Limb (tissue), 2 donors: ENCODE data around the gene LDLRAD3.
A peak's percentile ranks its signal among the peaks of the same experiment; 100 is the strongest.

Experiments
- DNase-seq, 2 donors: peaks; one replicate each; pipeline ENCODE4 v3.0.0-alpha.2; 2016; ENCODE audit errors: extremely low spot score in 2 of 2

LDLRAD3 gene

GRCh38 chr11:35927104-35927503 is 16.8 kb upstream of the LDLRAD3 start:
- DNase-seq = no peak

GRCh38 chr11:35927682-35928081 is 16.2 kb upstream of the LDLRAD3 start:
- no peak for DNase-seq

DNA sequence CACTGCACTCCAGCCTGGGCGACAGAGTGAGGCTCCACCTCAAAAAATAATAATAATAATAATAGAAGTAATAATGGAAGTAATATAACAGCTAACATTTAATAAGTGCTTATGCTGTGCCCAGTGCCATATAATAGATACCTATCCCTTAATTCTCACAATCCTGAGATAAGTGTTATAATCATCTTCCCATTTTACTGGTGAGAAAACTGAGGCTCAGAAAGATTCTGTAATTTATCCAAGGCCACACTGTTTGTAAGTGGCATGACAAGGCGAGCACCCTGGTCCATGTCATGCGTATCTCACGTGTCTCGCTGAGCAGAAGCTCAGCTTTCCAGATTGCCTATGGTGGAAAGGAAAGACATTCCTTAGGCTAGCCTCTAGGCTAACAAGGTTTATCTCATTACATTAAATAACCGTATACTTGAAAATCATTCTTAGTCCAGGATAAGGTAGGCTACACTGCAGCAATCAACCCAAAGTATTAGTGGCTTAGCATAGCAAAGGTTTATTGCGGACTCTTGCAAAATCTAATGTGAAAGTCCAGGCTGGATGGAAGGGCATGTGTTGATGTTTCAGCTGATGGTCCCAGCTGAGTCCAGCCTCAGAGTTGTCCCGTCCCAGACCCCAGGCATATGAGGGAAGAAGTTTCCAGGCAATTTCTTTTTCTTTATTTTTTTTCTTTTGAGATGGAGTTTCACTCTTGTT is 15.0 kb upstream of the LDLRAD3 start:
- no peak for DNase-seq

- no peak for DNase-seq
Measured at GRCh38 chr11:35930466-35930865, 13.4 kb upstream of the LDLRAD3 start.

GRCh38 chr11:35932121-35932520 is 11.7 kb upstream of the LDLRAD3 start:
- DNase-seq = no peak

DNA sequence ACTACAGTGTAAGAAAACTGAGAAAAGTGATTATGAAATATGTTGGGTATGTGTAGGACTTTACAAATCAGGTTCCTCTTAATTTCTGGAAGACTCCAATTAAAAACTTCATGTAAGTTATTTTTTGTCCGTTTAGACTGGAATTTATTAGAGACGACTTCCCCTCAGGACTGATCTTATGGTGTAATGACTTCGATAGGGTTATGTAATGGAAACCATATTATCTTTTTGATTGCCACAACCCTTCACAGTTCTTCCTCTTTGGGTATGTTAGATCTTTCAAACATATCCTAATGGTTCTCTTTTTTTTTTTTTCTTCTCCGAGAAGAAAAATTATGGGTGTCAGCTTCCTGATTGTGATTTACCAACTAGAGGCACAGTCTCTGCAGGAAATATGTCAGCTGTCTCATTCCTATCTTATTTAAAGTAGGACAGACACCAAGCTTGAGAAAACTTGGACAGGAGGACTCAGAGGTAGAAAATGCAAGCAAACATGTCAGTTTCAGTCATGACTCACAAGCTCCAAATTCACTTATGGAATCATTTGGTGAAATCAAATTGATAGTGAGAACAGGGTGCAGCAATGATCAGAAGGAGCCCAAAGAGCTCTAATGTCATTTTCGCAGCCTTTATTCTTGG is 11.1 kb upstream of the LDLRAD3 start:
- DNase-seq = no peak

- DNase-seq = peak in 1 of 2 donors; percentile 61
Measured at GRCh38 chr11:35933320-35933871, 10.5 kb upstream of the LDLRAD3 start.

GRCh38 chr11:35934271-35934670 is 9.6 kb upstream of the LDLRAD3 start:
- DNase-seq = no peak

GRCh38 chr11:35934981-35935380 is 8.9 kb upstream of the LDLRAD3 start:
- DNase-seq = no peak

DNA sequence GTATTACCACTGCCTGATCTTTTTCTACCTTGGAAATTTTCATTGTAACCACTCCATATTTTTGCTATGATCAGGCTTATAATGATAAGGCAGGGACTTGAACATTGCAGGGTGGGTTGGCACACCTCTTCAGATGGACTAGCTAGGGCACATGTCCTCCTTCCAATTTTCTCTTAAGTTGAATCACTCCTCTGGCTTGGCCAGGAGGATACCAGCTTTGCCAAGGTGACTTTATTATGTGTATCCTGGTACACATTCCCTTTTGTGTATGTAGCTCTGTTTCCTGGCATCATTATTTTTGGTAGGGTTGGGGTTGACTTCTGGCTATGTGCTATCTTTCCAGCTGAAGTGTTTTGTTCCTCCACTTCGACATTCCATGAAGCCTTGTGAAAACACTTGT is 8.5 kb upstream of the LDLRAD3 start:
- no peak for DNase-seq

DNA sequence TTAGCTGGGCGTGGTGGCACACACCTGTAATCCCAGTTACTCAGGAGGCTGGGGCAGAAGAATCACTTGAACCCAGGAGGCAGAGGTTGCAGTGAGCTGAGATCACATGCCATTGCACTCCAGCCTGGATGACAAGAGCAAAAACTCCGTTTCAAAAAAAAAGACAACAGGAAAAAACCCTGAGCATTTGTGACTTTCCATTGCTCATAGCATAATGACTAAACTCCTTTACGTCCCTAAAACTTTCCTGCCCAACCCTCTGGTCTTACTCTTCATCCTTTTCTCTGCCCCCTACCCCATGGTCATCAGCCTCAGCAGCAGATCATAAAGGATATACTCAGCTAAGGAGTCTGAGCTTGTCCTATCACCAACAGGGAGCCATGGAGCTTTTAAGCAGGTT is 6.8 kb upstream of the LDLRAD3 start:
- DNase-seq = no peak

GRCh38 chr11:35937700-35938099 is 6.2 kb upstream of the LDLRAD3 start:
- no peak for DNase-seq

DNA sequence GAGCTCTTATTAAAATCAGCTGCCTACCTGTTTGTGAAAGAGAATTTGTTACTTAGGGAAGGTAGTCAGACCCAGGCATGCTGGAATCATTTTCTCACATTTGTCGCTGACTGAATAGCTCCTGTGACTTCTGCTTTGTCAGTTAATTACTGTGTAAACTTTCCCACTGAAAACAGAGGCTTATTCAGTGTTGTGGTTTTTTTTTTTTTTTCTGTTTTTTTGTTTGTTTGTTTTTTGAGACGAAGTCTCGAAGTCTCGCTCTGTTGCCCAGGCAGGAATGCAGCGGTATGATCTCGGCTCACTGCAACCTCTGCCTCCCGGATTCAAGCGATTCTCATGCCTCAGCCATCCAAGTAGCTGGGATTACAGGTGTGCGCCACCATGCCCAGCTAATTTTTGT is 5.6 kb upstream of the LDLRAD3 start:
- DNase-seq = no peak

GRCh38 chr11:35943309-35943708 is 553 bp upstream of the LDLRAD3 start:
- DNase-seq = no peak

DNA sequence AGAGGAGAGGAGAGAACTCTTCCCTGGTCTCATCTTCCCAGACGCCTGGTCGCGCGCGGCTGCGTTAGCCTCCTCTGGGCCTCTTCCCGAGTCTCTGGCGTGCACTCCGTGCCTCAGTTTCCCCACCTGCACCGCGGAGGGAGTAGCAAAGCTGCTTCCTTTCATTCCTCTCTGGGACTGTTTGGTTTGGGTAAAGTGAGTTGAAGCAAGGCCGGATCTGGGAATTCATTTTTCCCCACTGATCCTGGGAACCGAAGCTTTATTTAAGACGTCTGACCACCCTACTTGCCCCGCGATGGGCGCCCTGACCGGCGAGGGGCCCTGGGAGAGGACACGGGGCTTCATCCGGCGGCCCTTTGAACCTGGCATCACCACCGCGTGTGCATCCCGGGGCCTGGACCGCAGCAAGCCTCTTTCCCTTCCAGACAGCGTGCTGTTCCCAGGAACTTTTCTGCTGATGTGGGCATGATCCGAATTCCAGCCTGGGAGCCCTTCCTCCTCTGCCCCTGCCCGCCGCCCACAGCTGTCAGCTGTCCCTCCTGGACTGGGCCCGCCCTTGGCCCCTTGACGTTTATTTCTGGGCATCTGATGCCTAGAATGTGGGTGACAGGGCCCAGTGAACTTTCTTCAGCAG is 758 bp downstream of the LDLRAD3 start:
- peak in 1 of 2 donors; percentile 48 for DNase-seq

GRCh38 chr11:35945137-35945518 is 1.3 kb downstream of the LDLRAD3 start:
- no peak for DNase-seq

GRCh38 chr11:35946766-35947165 is 2.9 kb downstream of the LDLRAD3 start:
- no peak for DNase-seq

DNA sequence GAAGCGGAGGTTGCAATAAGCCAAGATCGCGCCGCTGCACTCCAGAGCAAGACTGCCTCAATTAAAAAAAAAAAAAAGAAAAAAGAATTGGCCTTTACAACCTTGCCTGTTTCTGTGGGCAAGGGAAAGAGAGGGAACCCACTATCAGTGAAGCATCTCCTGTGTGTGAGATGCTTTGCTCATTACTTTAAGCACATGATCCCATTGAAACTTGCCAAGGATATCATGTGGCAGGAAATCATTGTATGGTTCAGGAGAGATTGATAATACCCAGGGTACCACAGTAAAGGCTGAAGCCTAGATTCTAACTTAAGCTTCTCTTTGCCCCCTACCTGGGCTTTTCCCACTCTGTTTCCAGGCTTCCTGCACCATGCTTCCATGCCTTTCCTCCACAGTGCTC is 3.6 kb downstream of the LDLRAD3 start:
- no peak for DNase-seq

- no peak for DNase-seq
Measured at GRCh38 chr11:35949242-35949641, 5.4 kb downstream of the LDLRAD3 start.

DNA sequence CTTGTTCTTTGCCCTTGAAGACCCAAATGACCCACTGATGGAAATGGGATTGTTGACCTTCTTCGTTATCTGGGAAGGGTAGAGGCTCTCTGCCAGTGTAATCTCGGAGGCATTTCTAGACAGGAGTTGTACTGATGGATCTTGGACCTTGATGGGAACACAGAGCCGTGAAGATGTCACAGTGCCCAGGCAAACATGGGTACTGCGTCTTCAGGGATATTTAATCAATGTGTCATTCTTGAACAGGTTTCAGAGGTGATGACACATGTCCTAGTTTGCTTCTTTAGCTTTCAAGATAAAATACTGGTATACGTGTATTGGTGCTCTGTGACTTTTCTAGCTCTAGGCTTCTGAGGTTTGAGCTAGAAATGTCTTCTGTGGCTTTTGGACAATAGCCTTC is 6.2 kb downstream of the LDLRAD3 start:
- no peak for DNase-seq

DNA sequence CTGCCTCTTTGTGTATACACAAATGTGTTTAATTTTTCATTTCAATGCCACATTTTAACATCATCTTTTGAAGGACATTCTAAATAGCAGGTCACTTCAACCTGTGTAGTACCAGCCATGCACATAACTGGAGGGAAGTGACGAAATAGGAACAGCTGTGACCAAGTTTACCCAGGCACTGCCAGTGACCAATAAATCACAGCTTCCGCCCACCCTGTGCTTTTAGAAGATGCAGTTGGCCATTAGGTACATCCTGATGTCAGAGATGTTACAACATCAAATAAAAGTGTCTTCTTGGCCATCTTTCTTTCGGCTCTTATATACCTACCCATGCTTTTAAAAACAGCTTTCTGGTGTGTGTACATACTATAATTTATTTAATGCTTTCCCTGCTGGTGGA is 7.8 kb downstream of the LDLRAD3 start:
- no peak for DNase-seq

DNA sequence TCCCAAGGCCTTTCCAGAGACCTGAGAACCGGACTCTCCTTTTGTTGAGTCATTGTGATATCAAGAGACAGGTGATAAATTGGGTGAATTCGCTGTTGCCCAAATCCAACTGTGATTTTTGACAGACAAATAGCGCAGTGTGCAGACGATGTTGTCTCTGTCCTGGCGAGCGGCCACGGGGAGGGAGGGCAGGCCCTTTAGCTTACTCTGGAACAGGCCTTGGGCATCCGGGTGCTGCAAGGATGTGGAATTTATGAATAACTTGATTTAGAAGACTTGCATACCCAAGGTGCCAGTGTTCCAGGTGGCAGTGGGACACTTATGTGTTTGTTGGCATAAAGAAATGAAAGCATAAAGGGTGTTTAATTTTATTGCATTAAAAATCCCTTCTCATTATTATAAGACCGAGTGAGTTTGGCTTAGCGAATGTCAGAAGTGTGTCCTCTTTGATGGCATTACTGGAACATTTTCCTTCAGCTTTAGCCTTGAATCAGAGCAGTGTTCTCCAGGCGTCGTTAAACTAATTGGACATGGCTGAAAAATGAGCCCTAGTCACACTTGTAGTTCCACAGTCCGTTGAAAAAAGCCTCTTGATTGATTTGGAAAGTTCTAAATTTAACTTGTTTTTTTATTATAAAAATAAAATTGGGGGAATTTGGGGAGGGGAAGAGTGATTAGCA is 9.4 kb downstream of the LDLRAD3 start:
- peak in 1 of 2 donors; percentile 60 for DNase-seq
